Lower lobe of right lung (tissue), 2 donors: ENCODE data around the gene THBS3. TPM values are rescaled to one million over a fixed set of nuclear protein-coding genes. Genes with fewer than 3 reads are reported as not detected.
A peak's percentile ranks its signal among the peaks of the same experiment; 100 is the strongest.

Experiments
- ATAC-seq, 2 donors: fragments of 200-7000 bp; cut with Tn5 transposase; one replicate each; pipeline ENCODE4 v1.9.1; 2020 to 2022; ENCODE audit warnings: mild to moderate bottlenecking in 2 of 2, moderate library complexity in 2 of 2
- DNase-seq: peaks from one replicate; pipeline ENCODE4 v3.0.0-alpha.2; 2020
- H3K27ac ChIP-seq: fragments of 200-600 bp; one replicate; pipeline ENCODE4 v1.8.0; 2022
- H3K27me3 ChIP-seq: fragments of 200-600 bp; one replicate; pipeline ENCODE4 v1.8.0; 2022; ENCODE audit warnings: low read depth
- H3K36me3 ChIP-seq: fragments of 200-600 bp; one replicate; pipeline ENCODE4 v1.8.0; 2022; ENCODE audit warnings: mild to moderate bottlenecking
- H3K4me1 ChIP-seq: fragments of 200-600 bp; one replicate; pipeline ENCODE4 v1.8.0; 2022
- H3K4me3 ChIP-seq: fragments of 200-600 bp; one replicate; pipeline ENCODE4 v1.8.0; 2022; ENCODE audit warnings: mild to moderate bottlenecking
- H3K9me3 ChIP-seq: fragments of 200-600 bp; one replicate; pipeline ENCODE4 v1.8.0; 2022
- intact Hi-C: fragments of 100-400 bp; cut with DNase I; formaldehyde crosslinking; loops from one replicate; pipeline ENCODE4 v1.11.0; 2022
- total RNA-seq: library from RNA; stranded (reverse); fragmentation: NEBNext Ultra II Directional; extraction: Animal tissue kit (Norgen Biotek cat#: 25700); gene quantifications from one replicate; pipeline ENCODE4 v1.2.1, GENCODE V29; 2021
- TF ChIP-seq, protein P1 (sequence below): fragments of 200-600 bp; IDR thresholded peaks from one replicate; pipeline ENCODE4 v1.8.0; 2022; ENCODE audit warnings: antibody characterized with exemption, mild to moderate bottlenecking
- donor health status: DM: no; HTN: yes; CAD: no; lungs with severe emphysema.

THBS3 gene
- total RNA-seq, 1 donor from 2014 or later, result 24.4 TPM

DNA sequence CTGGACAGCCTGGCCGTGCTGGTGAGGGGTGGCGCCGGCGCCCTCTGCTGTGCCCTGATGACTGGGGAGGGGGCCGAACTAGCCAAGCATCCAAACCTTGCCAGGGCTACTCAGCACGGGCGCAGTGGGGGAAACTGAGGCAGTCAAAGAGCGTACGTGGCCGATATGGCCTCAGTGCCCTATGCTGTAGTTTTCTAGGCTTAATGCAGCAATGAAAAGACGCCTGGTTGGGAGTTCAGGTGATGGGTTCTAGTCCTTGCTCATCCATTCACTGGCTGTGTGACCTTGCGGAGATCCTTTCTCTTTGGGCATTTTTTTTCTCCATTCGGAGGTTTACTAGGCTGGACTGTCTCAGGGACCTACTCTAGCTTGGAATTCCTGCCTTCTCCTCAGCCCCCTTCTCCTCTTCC is 1.6 kb upstream of the THBS3 start:
- no peaks in the 10 kb centered on the region for H3K27me3 ChIP-seq
- intact Hi-C loops, result no loop called here
- no peak for DNase-seq
- no peaks in the 10 kb centered on the region for H3K9me3 ChIP-seq
- peaks cover 15% of the 10 kb centered on the region for H3K36me3 ChIP-seq
- H3K4me3 ChIP-seq, result peak overlapping the region; percentile 95
- ATAC-seq, result no peak
- TF ChIP-seq, protein P1, sequence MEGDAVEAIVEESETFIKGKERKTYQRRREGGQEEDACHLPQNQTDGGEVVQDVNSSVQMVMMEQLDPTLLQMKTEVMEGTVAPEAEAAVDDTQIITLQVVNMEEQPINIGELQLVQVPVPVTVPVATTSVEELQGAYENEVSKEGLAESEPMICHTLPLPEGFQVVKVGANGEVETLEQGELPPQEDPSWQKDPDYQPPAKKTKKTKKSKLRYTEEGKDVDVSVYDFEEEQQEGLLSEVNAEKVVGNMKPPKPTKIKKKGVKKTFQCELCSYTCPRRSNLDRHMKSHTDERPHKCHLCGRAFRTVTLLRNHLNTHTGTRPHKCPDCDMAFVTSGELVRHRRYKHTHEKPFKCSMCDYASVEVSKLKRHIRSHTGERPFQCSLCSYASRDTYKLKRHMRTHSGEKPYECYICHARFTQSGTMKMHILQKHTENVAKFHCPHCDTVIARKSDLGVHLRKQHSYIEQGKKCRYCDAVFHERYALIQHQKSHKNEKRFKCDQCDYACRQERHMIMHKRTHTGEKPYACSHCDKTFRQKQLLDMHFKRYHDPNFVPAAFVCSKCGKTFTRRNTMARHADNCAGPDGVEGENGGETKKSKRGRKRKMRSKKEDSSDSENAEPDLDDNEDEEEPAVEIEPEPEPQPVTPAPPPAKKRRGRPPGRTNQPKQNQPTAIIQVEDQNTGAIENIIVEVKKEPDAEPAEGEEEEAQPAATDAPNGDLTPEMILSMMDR, result no peak
- peak overlapping the region; percentile 100 for H3K27ac ChIP-seq
- H3K4me1 ChIP-seq, result peaks cover 33% of the 10 kb centered on the region

DNA sequence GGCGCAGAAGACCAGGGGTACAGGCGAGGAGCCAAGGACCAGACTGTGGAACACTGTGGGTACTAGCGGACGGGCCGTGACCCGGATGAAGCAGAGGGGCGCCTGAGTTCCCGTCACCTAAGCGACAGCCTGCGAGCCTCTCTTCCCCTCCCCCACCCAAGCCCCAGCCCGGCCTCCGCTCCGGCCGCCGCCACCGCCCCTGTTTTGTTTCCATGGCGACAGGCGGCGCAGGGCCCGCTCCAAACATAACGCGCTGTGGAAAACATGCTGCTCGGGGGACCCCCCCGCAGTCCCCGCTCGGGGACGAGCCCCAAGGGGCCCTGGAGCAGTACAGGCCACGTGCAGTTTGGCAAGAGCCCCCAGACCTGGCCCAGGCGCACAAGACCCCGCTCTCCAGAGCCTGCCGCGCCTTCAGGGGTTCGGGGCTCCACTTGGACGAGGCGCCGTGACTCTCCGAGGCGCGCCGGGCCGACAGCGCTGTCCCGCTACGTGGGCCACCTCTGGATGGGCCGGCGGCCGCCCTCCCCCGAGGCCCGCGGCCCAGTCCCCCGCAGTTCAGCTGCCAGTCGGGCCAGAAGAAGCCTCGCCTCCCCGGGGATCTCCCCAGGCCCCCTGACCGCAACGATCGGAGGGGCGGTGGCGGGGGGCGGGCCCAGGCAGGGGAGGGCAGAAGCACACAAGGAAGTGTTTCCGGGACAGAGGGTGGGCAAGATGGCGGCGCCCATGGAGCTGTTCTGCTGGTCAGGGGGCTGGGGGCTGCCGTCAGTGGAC is 1.0 kb upstream of the THBS3 start, which contains the start of gene MTX1:
MTX1 (plus strand) TSS at position 155 of the 771 bp plus-strand sequence; CDS start at position 265, 110 bp downstream.
- H3K4me3 ChIP-seq, result peak within 1 kb of the TSS; percentile 95
- H3K9me3 ChIP-seq, result no peaks in the 10 kb centered on the region
- H3K27me3 ChIP-seq, result no peaks in the 10 kb centered on the region
- DNase-seq (peak; percentile 93), ATAC-seq (peak; percentile 89 to 91)
- intact Hi-C loops, result no loop called here
- peaks cover 15% of the 10 kb centered on the region for H3K36me3 ChIP-seq
- peaks cover 33% of the 10 kb centered on the region for H3K4me1 ChIP-seq
- TF ChIP-seq, protein P1, result no peak
- H3K27ac ChIP-seq, result peak within 1 kb of the TSS; percentile 100

DNA sequence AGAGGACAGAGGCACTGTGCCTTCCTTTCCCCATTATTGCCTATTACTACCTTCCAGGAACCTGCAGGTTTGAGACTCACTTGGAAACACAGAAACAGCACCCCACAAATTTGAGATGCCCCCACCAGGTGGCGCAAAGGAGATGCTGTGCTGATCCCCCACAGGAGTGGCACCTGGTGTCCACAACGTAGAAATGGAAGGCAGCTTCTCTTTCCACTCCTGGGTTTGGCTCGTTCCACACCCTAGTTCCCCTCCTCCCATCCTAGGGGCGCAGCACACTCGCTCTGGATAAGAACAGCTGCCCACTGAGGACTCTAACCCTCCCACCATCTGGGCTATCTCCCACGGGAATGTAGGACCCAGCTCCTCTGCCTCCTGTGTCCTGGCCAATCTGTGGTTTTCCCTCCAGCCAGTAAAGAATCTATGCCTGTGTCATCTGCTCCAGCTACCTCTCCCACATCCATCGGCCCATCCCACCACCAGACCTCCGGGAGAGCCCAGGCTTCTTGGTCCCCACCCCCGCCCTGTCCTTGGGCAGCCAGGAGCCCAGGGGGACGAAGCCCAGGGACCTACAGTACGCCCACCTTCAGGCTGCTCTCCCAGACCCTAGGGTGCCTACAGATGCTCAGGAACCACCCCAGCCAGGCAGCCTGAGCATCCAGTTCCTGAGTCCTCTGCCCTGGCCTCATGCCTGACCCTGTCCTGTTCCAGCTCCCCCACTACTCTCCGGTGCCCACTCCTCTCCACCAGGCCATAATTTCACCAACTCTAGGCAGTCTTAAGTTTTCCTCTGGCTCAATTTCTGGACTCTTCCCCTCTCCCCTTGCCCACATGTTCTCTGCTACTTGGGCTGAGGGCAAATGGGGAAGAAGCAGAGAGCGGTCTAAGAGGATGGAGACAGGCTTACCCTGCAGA is 549 bp downstream of the THBS3 start:
- H3K9me3 ChIP-seq, result no peaks in the 10 kb centered on the region
- peaks cover 33% of the 10 kb centered on the region for H3K4me1 ChIP-seq
- H3K36me3 ChIP-seq, result peaks cover 12% of the 10 kb centered on the region
- intact Hi-C loops, result no loop called here
- H3K27me3 ChIP-seq, result no peaks in the 10 kb centered on the region
- DNase-seq, result peak; percentile 89
- peak overlapping the region; percentile 95 for H3K4me3 ChIP-seq
- peak; percentile 49 to 50 for ATAC-seq
- TF ChIP-seq, protein P1, result peak; percentile 85
- H3K27ac ChIP-seq, result peak overlapping the region; percentile 100

DNA sequence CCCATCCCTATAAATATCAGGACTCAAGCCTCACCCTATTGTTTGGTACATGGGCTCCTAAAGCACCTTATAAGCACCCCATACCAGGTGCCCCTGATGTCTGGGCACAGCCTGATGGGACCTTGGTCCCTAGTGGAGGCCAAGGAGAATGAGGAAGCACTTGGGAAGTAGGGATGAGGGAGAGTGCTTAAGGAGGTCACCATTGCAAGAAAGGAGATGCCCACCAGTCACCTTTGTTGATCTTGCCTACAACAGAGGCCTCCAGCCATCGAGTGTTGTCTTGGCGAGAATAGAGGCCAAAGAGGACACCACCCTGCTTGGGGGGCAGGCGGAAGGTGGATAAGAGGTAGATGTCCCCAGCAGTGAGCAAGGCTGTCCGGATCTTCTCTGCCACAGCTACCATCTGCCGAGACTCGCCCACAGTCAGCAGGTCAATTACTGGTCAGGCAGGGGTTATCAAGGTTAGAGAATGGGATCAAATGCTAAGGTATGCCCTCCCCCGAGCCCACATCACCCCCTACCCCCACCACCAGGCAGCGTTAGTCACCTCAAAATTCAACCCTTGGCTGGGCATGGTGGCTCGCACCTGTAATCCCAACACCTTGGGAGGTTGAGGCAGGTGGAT is 1.6 kb downstream of the THBS3 start:
- peak; percentile 17 for DNase-seq
- TF ChIP-seq, protein P1, result no peak
- intact Hi-C loops, result no loop called here

DNA sequence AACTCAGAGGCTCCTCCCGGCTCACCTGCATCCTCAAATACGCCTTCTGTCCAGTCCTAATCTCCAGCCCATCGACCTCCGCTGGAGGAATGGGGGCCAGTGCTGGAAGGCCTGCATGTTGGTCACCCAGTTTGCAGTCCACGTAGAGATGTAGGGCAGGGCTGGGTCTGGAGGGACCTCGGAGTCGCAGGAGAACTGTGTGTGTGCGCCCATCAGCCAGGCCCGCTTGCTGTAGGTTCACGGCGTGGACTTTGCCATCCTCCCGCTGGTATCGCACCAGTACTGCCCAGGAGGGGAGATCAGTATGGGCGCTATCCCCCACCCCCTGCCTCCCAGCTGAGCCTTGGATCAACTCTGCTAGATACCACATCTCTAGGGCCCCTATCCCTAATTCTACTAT is 2.7 kb downstream of the THBS3 start:
- intact Hi-C loops, result no loop called here
- DNase-seq, result no peak

More for the DNA sequence above, 1.6 kb downstream of the THBS3 start:
- H3K36me3 ChIP-seq, result peaks cover 8% of the 10 kb centered on the region
- H3K27me3 ChIP-seq, result no peaks in the 10 kb centered on the region
- H3K27ac ChIP-seq, result no peak overlapping the region
- H3K4me3 ChIP-seq, result no peak overlapping the region
- no peak for ATAC-seq
- H3K9me3 ChIP-seq, result no peaks in the 10 kb centered on the region
- peaks cover 33% of the 10 kb centered on the region for H3K4me1 ChIP-seq

More for the DNA sequence above, 2.7 kb downstream of the THBS3 start:
- Histone ChIP-seq H3K4me1 (peaks cover 27% of the 10 kb centered on the region), H3K36me3 (peaks cover 10% of the 10 kb centered on the region), H3K9me3 (no peaks in the 10 kb centered on the region), H3K27me3 (no peaks in the 10 kb centered on the region), H3K27ac (no peak overlapping the region), H3K4me3 (no peak overlapping the region)
- no peak for ATAC-seq
- TF ChIP-seq, protein P1, result no peak
